Activated T-cell treated with anti-CD3 and anti-CD28 coated beads, Interleukin-2, amount 50 U/mL, for 4 hours (primary cell): ENCODE measurements around the gene CRACR2A. TPM values are rescaled to one million over a fixed set of nuclear protein-coding genes. Genes with fewer than 3 reads are reported as not detected.

Experiments
- ATAC-seq, 2 donors: fragments of 200-7000 bp; cut with Tn5 transposase; one replicate each; pipeline ENCODE4 v1.10.0; 2021
- DNase-seq: peaks from one replicate; pipeline ENCODE4 v3.0.0-alpha.2; 2020
- H3K27me3 Mint-ChIP-seq: one replicate; pipeline ENCODE4 v1.8.0; 2021; ENCODE audit warnings: low read depth, mixed read lengths
- H3K36me3 Mint-ChIP-seq: one replicate; pipeline ENCODE4 v1.8.0; 2022; ENCODE audit warnings: mixed read lengths; ENCODE audit not compliant: insufficient read depth
- H3K4me1 Mint-ChIP-seq: one replicate; pipeline ENCODE4 v1.8.0; 2021; ENCODE audit warnings: low read depth, mixed read lengths
- H3K4me3 Mint-ChIP-seq: one replicate; pipeline ENCODE4 v1.8.0; 2021; ENCODE audit warnings: mild to moderate bottlenecking, moderate library complexity, mixed read lengths
- H3K9me3 Mint-ChIP-seq: one replicate; pipeline ENCODE4 v1.8.0; 2021; ENCODE audit warnings: mixed read lengths
- total RNA-seq, 3 donors: library from RNA; stranded (reverse); gene quantifications; one replicate each; pipeline ENCODE4 v1.2.1, GENCODE V29; 2021

CRACR2A gene, protein sequence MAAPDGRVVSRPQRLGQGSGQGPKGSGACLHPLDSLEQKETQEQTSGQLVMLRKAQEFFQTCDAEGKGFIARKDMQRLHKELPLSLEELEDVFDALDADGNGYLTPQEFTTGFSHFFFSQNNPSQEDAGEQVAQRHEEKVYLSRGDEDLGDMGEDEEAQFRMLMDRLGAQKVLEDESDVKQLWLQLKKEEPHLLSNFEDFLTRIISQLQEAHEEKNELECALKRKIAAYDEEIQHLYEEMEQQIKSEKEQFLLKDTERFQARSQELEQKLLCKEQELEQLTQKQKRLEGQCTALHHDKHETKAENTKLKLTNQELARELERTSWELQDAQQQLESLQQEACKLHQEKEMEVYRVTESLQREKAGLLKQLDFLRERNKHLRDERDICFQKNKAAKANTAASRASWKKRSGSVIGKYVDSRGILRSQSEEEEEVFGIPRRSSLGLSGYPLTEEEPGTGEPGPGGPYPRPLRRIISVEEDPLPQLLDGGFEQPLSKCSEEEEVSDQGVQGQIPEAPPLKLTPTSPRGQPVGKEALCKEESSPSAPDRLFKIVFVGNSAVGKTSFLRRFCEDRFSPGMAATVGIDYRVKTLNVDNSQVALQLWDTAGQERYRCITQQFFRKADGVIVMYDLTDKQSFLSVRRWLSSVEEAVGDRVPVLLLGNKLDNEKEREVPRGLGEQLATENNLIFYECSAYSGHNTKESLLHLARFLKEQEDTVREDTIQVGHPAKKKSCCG
- 10 to 100 TPM; 31.8 to 48.0 (median 46.2) TPM for total RNA-seq

DNA sequence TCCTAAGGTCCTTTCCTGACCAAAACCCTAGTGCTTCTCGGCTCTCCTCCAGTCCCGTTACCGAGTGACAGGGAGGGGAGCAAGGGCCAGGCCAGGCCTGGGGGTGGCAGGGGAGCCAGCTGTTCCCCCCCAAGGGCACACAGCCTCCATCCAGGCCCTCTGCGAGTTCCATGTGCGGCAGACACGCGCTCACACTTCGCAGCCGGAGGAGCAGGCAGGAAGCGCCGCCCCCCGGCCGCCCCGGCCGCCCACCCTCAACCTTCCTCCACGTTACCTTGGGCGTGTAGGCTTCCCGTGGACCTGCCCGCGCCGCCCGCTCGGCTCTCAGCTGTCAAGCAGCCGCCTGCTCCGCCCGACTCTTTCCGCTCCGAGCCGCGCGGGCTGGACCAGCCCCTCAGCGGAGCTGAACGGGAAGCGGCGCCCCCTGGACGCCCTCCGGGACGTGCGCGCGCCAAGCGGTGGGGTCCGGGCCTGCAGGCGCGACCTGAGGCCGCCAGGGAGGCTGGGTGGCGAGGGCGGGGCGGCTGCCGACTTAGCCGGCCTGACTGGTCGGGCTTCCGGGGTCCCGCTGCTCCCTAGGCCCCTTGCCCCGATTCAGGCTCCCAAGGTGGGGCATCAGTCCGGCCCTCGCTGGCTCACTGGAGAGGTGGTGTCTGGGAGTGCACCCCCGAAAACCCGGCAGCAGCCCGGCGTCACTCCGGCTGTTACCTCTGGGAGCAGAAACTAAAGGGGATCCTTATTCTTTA lies at the start of gene CRACR2A:
CRACR2A (minus strand) TSS at position 369 of the 746 bp plus-strand sequence. CDS start 56,110 bp downstream, outside the sequence.
- no peaks in the 10 kb centered on the region for H3K9me3 Mint-ChIP-seq
- peaks cover 14% of the 10 kb centered on the region for H3K36me3 Mint-ChIP-seq
- DNase-seq (peak; percentile 79), ATAC-seq (peak; percentile 89 to 91)
- H3K4me3 Mint-ChIP-seq, result peak within 1 kb of the TSS; percentile 94
- H3K27me3 Mint-ChIP-seq, result no peaks in the 10 kb centered on the region
- H3K4me1 Mint-ChIP-seq, result peaks cover 60% of the 10 kb centered on the region

DNA sequence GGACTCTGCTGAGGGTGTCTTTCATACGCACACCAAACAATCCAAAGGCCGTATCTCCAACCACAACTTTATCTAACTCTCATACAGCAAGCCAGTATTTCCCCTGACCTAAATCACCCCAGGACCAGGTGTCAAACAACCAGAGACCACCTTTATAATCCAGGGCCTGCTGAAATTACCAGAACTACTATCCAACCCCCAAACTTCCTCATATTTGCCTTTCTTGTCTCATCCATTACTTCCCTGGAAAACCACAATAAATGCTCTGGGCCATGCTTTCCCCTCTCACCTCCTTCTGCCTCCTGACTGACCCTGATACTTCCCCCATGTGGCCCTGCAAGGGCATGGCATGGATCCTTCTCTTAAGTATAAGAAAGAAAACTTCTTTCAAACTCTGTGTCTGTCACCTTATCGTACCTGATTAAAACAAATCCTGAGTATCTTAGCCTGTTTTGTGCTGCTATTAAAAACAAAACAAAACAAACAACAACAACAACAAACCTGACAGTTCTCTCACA lies 44.7 kb upstream of the CRACR2A start:
- H3K27me3 Mint-ChIP-seq, result no peaks in the 10 kb centered on the region
- H3K4me3 Mint-ChIP-seq, result no peak overlapping the region
- DNase-seq, result no peak
- peaks cover 17% of the 10 kb centered on the region for H3K36me3 Mint-ChIP-seq
- H3K4me1 Mint-ChIP-seq, result no peaks in the 10 kb centered on the region
- no peak for ATAC-seq
- no peaks in the 10 kb centered on the region for H3K9me3 Mint-ChIP-seq

DNA sequence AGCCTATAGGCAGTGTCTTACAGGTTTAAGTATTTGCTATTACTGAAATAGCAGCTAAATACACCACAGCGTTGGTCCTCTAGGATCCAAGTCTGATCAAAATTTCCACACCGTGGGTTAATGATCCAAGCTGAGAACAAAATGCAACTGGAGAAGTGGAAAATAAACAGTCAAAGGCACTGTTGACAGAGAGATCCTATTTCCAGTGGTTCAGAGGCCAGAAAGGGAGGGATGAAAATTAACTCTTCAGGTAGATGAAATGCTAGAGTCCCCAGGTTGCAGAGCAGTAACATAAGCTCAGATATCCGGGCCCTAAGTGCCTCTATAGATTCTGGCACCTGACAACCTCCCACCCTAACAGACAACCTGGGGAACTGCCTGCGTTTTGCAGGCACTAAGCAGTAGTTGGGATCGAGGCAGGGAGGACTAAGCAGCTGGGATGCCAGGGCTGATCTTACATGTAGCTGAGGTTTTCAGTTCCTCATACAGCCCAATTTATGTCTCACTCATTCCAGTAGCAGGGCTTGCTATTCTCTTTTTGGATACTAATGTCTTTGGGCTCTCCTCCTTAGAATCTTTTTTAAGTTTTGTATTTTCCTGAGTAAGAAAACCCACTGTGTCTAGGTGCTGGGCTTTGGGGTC lies 42.7 kb upstream of the CRACR2A start:
- H3K4me1 Mint-ChIP-seq, result no peaks in the 10 kb centered on the region
- ATAC-seq, result no peak

DNA sequence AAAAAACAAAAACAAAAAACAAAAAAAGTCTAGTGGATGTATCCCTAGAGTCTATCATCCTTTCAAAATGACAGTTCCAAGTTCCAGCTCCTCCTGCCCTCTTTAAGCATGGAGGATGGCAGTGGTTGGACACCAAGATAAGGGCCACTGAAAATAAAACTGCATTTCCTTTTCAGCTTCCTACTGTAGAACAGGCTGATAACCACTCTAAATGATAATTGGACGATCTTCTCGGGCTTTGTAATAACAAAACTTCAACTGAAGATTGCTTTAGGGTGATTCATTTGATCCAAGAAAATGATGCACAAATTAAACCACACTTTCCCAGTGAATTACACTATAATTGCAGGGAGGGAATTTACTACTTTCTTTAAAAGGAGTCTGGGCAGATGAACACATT lies 42.2 kb upstream of the CRACR2A start:
- no peak for ATAC-seq
- DNase-seq, result no peak
- peaks cover 14% of the 10 kb centered on the region for H3K36me3 Mint-ChIP-seq
- no peaks in the 10 kb centered on the region for H3K27me3 Mint-ChIP-seq
- H3K4me1 Mint-ChIP-seq, result no peaks in the 10 kb centered on the region
- no peak overlapping the region for H3K4me3 Mint-ChIP-seq
- no peaks in the 10 kb centered on the region for H3K9me3 Mint-ChIP-seq

More for the DNA sequence above, 42.7 kb upstream of the CRACR2A start:
- Mint-ChIP-seq H3K27me3 (no peaks in the 10 kb centered on the region), H3K9me3 (no peaks in the 10 kb centered on the region), H3K36me3 (peaks cover 14% of the 10 kb centered on the region), H3K4me3 (no peak overlapping the region)
- DNase-seq, result no peak

DNA sequence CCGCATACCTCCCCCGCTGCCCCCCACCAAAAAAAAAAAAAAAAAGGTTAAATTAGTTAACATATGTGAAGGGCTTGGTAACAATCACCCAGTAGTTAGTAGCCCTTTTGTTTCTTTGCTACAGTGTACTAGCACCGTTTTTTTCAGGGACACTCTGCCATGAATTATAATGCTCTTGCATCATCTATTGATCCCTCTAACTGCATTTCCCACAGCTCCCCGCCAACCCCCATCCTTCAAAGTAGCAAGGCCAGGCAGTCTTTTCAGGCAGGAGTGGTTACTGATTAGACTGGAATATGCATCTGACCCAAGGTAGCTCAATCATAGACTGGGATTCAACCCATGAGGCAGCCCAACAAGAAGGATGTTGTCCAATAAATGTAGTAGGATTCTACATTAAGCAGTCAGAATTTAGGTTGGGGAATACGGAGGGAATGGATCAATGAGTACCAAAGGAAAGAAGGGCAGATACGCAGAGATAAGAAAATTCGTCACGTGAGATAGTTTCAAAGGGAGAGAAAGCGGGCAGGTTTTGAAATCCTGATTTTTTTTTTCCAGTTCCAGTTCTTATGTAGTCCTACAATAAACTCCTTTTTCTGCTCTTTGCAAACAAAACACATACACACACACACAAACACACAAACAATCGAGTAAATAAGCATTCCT lies 39.8 kb upstream of the CRACR2A start:
- Mint-ChIP-seq H3K27me3 (no peaks in the 10 kb centered on the region), H3K4me3 (no peak overlapping the region), H3K4me1 (no peaks in the 10 kb centered on the region), H3K9me3 (no peaks in the 10 kb centered on the region), H3K36me3 (peaks cover 13% of the 10 kb centered on the region)
- ATAC-seq, result no peak
- no peak for DNase-seq

DNA sequence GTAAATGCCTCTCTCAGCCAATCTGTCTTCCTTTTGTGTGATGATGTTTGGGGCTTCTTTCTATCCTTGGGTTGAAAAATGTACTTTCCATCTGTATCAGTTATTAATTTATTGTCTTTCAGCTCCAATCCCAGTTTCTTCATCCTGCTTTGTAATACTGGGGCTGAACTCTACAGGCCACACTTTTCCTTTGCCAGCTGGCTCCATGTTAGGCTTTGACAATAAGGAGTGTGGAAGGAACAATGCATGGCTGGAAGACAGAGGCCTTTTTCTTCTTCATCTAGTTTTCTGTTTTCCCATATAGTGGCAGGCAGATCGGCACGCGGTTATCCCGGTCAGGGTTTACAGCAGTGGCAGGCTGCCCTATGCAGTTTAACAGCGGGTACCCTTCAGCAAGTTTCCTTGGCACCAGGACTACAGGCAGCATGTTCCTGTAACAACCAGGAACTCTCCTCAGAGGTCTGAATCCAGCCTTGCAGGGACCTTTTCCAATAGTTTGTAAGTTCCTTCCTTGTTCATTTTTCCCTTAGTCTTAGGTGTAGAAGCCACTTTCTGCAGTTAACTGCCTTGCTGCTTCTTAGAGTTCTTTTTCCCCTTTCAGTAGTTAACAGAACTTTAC lies 38.5 kb upstream of the CRACR2A start:
- H3K9me3 Mint-ChIP-seq, result no peaks in the 10 kb centered on the region
- ATAC-seq (no peak), DNase-seq (no peak)
- H3K27me3 Mint-ChIP-seq, result no peaks in the 10 kb centered on the region
- no peaks in the 10 kb centered on the region for H3K4me1 Mint-ChIP-seq
- peaks cover 22% of the 10 kb centered on the region for H3K36me3 Mint-ChIP-seq
- no peak overlapping the region for H3K4me3 Mint-ChIP-seq

DNA sequence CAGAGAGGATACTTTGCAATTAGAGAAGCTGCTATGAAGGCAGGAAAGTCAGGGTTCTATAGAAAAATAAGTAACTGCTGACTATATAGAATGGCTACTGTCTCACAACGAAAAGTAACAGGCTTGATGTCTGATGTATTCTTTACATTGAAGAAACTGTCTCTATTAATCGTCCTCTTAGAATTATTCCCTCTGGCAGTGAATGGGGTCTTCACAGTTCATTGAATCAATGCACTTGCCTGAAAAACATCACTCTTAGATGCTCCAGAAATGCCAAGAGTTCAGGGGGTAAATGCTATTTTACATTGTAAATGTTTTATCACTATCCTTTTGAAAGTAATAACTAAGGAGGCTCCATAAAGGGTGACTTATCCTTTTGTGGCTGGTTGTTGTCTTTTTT lies 37.7 kb upstream of the CRACR2A start:
- Mint-ChIP-seq H3K27me3 (no peaks in the 10 kb centered on the region), H3K4me1 (no peaks in the 10 kb centered on the region), H3K4me3 (no peak overlapping the region), H3K36me3 (peaks cover 22% of the 10 kb centered on the region), H3K9me3 (no peaks in the 10 kb centered on the region)
- DNase-seq (no peak), ATAC-seq (no peak)

DNA sequence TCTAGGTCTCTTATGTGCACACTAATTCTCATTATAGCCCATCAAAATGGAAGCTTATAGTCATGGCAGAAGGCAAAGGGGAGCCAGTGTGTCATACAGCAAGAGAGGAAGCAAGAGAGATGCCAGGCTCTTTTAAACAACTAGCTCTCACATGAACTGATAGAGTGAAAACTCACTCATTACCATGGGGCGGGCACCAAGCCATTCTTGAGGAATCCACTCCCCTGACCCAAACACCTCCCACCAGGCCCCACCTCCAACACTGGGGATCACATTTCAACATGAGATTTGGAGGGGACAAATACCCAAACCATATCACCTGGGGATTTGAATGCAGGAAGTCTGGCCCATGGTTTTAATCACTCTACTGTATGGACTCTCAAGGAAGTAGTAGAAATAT lies 36.9 kb upstream of the CRACR2A start:
- Mint-ChIP-seq H3K4me1 (no peaks in the 10 kb centered on the region), H3K36me3 (peaks cover 22% of the 10 kb centered on the region), H3K27me3 (no peaks in the 10 kb centered on the region), H3K9me3 (no peaks in the 10 kb centered on the region), H3K4me3 (no peak overlapping the region)
- ATAC-seq (no peak), DNase-seq (no peak)

DNA sequence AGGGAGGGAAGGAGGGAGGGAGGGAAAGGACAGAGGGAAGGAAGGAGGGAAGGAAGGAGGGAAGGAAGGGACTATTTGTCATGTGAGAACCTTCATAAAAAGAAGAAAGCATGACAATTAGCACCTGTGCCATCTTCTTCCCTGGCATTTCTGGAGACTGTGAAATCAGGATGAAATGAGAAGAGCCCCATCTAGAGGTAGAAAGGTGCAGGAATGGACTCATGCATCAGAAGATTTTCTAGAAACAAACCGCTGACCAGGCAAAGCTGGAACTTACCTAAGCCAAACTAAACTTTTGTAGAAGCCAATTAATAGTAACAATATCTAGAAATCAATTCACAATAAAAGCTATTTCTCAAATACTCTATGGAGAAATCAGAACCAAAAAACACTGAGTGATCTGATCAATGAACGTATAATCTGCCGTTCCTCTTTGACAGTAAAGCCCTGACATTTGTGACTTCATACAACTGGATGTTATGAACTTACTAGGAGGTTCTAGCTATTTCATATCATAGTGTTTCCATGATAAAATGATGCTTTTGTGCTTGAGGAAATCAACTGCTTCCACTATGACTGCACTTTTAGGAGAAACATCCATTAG lies 24.4 kb upstream of the CRACR2A start:
- no peaks in the 10 kb centered on the region for H3K27me3 Mint-ChIP-seq
- no peaks in the 10 kb centered on the region for H3K36me3 Mint-ChIP-seq
- ATAC-seq, result no peak
- H3K4me1 Mint-ChIP-seq, result peaks cover 4% of the 10 kb centered on the region
- no peak for DNase-seq
- no peak overlapping the region for H3K4me3 Mint-ChIP-seq
- no peaks in the 10 kb centered on the region for H3K9me3 Mint-ChIP-seq

DNA sequence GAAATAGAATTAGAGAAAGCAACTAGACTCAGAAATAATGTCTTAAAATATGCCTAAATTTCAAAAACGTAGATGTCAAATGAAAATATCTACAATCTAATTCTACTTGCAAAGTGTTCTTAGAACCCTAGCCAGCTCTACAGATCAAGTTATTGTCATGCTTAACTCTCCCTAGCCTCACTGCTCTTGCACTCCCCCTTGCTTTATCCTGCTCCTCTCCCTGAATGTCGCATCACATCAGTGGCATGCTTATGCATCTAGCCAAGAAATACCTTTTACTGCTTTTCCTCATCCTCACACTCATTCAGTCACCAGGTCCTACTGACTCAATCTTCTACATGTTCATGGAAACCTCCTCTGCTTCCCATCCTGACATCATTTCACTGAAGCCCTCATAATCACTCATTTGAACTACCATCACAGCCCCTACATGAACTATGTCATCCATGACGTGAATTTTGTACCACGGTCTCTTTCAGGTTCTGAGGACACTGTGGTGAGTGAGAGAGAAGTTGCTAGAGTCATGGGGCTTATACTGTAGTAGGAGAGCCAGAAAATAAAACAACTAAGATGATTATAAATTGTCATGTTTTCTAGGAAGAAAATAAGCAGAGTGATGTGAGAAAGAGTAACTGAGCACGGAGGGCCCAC lies 22.6 kb upstream of the CRACR2A start:
- H3K27me3 Mint-ChIP-seq, result no peaks in the 10 kb centered on the region
- H3K4me1 Mint-ChIP-seq, result peaks cover 9% of the 10 kb centered on the region
- DNase-seq, result no peak
- no peaks in the 10 kb centered on the region for H3K9me3 Mint-ChIP-seq
- no peak overlapping the region for H3K4me3 Mint-ChIP-seq
- H3K36me3 Mint-ChIP-seq, result no peaks in the 10 kb centered on the region
- ATAC-seq, result no peak

DNA sequence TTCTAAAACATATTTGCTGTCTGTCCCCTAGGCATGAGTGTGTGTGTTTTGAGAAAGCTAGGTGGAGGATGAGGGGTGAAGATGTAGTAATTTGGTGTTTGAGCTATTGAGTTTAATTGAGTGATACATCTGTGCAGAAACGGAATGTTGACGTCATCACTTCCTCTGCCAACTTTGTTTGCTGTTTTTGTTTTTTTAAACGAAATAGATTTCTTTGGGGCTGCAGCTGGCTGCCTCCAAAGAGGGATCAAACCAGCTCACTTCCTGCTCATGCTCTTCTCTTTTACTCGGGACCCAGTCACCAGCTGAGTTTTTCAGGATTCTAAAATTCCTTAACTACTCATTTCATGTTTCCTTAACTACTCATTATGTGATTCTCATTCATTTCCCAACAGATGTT lies 19.5 kb upstream of the CRACR2A start:
- Mint-ChIP-seq H3K9me3 (no peaks in the 10 kb centered on the region), H3K27me3 (no peaks in the 10 kb centered on the region), H3K4me3 (no peak overlapping the region), H3K4me1 (peaks cover 9% of the 10 kb centered on the region), H3K36me3 (peaks cover 1% of the 10 kb centered on the region)
- DNase-seq, result no peak
- no peak for ATAC-seq

DNA sequence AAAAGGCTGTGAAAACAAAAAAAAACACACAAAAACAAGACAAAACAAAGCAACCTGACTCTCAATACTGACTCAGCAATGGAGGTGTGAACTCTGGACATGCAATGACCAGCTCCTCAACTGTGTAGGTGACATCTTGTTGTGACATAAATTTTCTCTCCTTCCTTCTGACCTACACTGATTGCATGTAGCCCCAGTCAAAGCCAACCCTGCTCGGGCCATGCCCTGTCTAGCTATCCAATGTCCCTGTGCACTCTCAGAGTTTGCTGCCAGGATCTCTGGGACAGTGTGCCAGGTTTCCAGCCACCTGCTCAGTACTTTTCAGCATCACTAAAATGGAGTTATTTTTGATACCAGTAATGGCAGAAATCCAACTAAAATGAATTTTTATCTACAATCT lies 18.9 kb upstream of the CRACR2A start:
- H3K36me3 Mint-ChIP-seq, result peaks cover 1% of the 10 kb centered on the region
- H3K4me1 Mint-ChIP-seq, result peaks cover 9% of the 10 kb centered on the region
- no peak overlapping the region for H3K4me3 Mint-ChIP-seq
- ATAC-seq, result no peak
- no peaks in the 10 kb centered on the region for H3K27me3 Mint-ChIP-seq
- no peaks in the 10 kb centered on the region for H3K9me3 Mint-ChIP-seq
- DNase-seq, result no peak
